Measurements from ENCODE around the gene HSPA12B. TPM values are rescaled to one million over a fixed set of nuclear protein-coding genes. Genes with fewer than 3 reads are reported as not detected.

The HSPA12B gene
- total and polyA plus RNA-seq, 2 of the 8 experiments (the other 6 are each of a cell fraction or from before 2014, with no cell fraction given) = 2.2 to 4.3 TPM

DNA sequence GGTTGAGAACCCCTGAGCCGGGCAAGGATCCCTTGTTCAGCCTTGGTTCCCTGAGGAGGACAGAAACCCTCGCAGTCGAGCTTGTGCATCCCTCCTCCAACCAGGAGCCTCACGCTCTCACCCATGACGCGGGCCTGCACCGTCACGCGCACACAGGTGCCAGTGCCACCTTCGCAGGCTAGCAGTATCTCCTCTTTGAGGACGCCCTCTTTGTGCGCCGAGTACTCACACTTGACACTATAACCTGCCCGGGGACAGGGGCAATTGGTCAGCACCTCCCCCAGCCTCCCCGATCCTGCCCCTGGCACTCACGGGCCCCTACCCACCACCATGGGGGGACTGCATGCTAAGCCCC lies 21.8 kb downstream of the HSPA12B start:
- no peaks in the 10 kb centered on the region; the same call in 1 of the 2 replicates for H3K79me1 ChIP-seq (ENCODE audit: low read depth, low read length)
- FAIRE-seq (no peak), DNase-seq (ENCODE audit: low read depth in 1 of 2, low spot score in 2 of 2) (no peak)
- ChIA-PET CTCF (ENCODE audit: partially characterized antibody) (interaction anchor here (0.6 to 18.6 kb wide), 14 partner anchors 9 to 104 kb away, joined by 3 to 308 read pairs (median 6); partner anchors contain the start of genes ADISSP, AP5S1, HSPA12B and SIGLEC1), POLR2A (ENCODE audit: partially characterized antibody) (interaction anchor here (0.8 to 5.9 kb wide), 5 partner anchors 9 to 64 kb away, joined by 3 to 46 read pairs (median 15); partner anchors contain the start of gene ADISSP)
- no peak overlapping the region for H4K5ac ChIP-seq (ENCODE audit: insufficient read length, low read depth, low read length)
- TF ChIP-seq POLR2AphosphoS5 (IDR thresholded peaks at IDR 0.05; ENCODE audit: low read depth, low read length) (peak; percentile 26; the same call in 1 of the 2 replicates), TCF12 (IDR thresholded peaks at IDR 0.05; ENCODE audit: low read depth, low read length) (no peak)
- H3K79me2 ChIP-seq (ENCODE audit: control insufficient read depth in 1 of 2, insufficient read depth in 2 of 2, low read length in 2 of 2) = no peaks in the 10 kb centered on the region
- no peak overlapping the region for H3K4me3 ChIP-seq (ENCODE audit: extremely low read depth in 1 of 4, insufficient read depth in 2 of 4, low read depth in 3 of 4, low read length in 4 of 4)
- WGBS, 2 experiments (ENCODE audit: extremely low coverage in 1 of 2, insufficient coverage in 1 of 2, insufficient read length in 1 of 2, insufficient replicate concordance in 2 of 2, low coverage in 1 of 2, low lambda C conversion rate in 2 of 2, missing lambda C conversion rate in 1 of 2) = 97% methylated on average over 15 of the region's 16 CpGs; no CpG with 5 or more reads in 1 of the 2 experiments
- H3K14ac ChIP-seq (ENCODE audit: insufficient read length) = no peak overlapping the region
- no peak overlapping the region for H2BK120ac ChIP-seq (replicated peaks; ENCODE audit: low read depth, low read length)
- no peak overlapping the region for H4K8ac ChIP-seq (ENCODE audit: extremely low read depth, insufficient read depth, low read length)
- H2BK15ac ChIP-seq (ENCODE audit: low read length) = no peak overlapping the region
- H2BK5ac ChIP-seq (ENCODE audit: low read depth, low read length) = no peak overlapping the region
- H3K18ac ChIP-seq (ENCODE audit: extremely low read depth, low read length) = no peak overlapping the region
- H3K4ac ChIP-seq (replicated peaks; ENCODE audit: insufficient read length, low read depth, low read length) = no peak overlapping the region
- no peaks in the 10 kb centered on the region for H3K9me3 ChIP-seq (ENCODE audit: insufficient read depth in 2 of 2, low read depth in 1 of 2, low read length in 1 of 2)
- no peak overlapping the region for H3K9ac ChIP-seq (replicated peaks in 1 of 4; ENCODE audit: extremely low read depth in 1 of 4, low read depth in 3 of 4, low read length in 3 of 4)
- H2BK12ac ChIP-seq (ENCODE audit: low read depth, low read length) = no peak overlapping the region
- H2BK20ac ChIP-seq (ENCODE audit: low read length) = no peak overlapping the region
- peaks cover 19% of the 10 kb centered on the region for H3K23me2 ChIP-seq (ENCODE audit: low read depth, low read length)
- no peak overlapping the region for H3K56ac ChIP-seq (replicated peaks; ENCODE audit: insufficient read length, low read depth, low read length)
- peaks cover 0 to 17% (median 4%) of the 10 kb centered on the region in 4 experiments; a peak in 5 of 7 replicates for H3K4me1 ChIP-seq (replicated peaks in 1 of 4; ENCODE audit: control insufficient read depth in 3 of 4, insufficient read depth in 4 of 4, low read length in 3 of 4)
- no peak overlapping the region for H4K91ac ChIP-seq (replicated peaks; ENCODE audit: insufficient read length, low read length)
- H3K27ac ChIP-seq (ENCODE audit: low read depth, low read length) = no peak overlapping the region
- peaks cover 6 to 30% of the 10 kb centered on the region in 2 experiments for H4K20me1 ChIP-seq (replicated peaks in 1 of 2; ENCODE audit: control insufficient read depth in 1 of 2, insufficient read depth in 2 of 2, low read length in 2 of 2)
- no peak overlapping the region for H2AK5ac ChIP-seq (ENCODE audit: low read depth, low read length)
- H3K4me2 ChIP-seq (ENCODE audit: insufficient read depth in 1 of 2, low read depth in 2 of 2, low read length in 2 of 2) = no peak overlapping the region
- no peak overlapping the region for H3K23ac ChIP-seq (ENCODE audit: insufficient read length)
- peaks cover 4 to 22% (median 15%) of the 10 kb centered on the region in 4 experiments for H3K27me3 ChIP-seq (replicated peaks in 1 of 4; ENCODE audit: control insufficient read depth in 3 of 4, extremely low read depth in 1 of 4, insufficient read depth in 3 of 4, low read length in 3 of 4)
- no peak overlapping the region for H2AFZ ChIP-seq (ENCODE audit: low read length)
- peaks cover 0 to 9% (median 2%) of the 10 kb centered on the region in 4 experiments; a peak in 6 of 8 replicates for H3K36me3 ChIP-seq (ENCODE audit: control insufficient read depth in 2 of 4, insufficient read depth in 4 of 4, low read length in 3 of 4)

All from H1 (cell line).